OCI-LY7 (cell line): ENCODE results near the gene UFL1.

Experiments used
- EZH2phosphoT487 ChIP-seq: fragments of 200-600 bp; sonication (generic); IDR thresholded peaks from 2 replicates; pipeline ENCODE4 v1.6.1; 2018; ENCODE audit warnings: low read depth, borderline replicate concordance, mild to moderate bottlenecking, mixed run types, antibody characterized with exemption, low read length, moderate library complexity, mixed read lengths
- TF ChIP-seq, protein P1 (sequence below): fragments of 200-600 bp; sonication (generic); conservative IDR thresholded peaks from 2 replicates; pipeline ENCODE4 v1.5.1; 2014; ENCODE audit warnings: mild to moderate bottlenecking, antibody characterized with exemption, low read length, moderate library complexity, mixed read lengths

DNA sequence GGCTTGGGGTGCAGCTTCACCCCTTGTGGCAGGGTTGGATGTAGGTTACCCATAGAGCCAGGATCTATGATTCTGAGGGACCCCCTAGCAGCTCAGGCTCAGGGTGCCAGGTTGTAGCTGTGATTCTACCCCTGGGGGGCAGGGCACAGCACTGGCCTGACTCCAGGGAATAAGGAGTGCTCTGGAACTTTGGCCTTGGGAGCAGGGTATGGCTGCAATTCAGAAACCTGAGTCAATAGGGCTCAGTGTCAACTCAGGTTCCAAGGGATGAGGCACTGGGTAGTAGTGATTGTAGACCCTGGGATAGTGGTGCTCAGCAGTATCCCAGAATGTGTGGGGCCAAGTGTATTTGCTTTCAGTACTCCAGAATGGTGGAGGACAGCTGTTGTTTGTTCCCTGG, 49.9 kb downstream of the UFL1 start:
- TF ChIP-seq, protein P1, sequence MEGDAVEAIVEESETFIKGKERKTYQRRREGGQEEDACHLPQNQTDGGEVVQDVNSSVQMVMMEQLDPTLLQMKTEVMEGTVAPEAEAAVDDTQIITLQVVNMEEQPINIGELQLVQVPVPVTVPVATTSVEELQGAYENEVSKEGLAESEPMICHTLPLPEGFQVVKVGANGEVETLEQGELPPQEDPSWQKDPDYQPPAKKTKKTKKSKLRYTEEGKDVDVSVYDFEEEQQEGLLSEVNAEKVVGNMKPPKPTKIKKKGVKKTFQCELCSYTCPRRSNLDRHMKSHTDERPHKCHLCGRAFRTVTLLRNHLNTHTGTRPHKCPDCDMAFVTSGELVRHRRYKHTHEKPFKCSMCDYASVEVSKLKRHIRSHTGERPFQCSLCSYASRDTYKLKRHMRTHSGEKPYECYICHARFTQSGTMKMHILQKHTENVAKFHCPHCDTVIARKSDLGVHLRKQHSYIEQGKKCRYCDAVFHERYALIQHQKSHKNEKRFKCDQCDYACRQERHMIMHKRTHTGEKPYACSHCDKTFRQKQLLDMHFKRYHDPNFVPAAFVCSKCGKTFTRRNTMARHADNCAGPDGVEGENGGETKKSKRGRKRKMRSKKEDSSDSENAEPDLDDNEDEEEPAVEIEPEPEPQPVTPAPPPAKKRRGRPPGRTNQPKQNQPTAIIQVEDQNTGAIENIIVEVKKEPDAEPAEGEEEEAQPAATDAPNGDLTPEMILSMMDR: no peak
- no peak for TF ChIP-seq EZH2phosphoT487
